Inferior parietal cortex (tissue), 1 donor: ENCODE results near the gene F2RL2.
"Not testable (repeated sequence)": the region's sequence is repeated elsewhere in the genome, so short reads cannot be mapped to it uniquely, and the experiment has no call there.

Experiments used
- DNase-seq: peaks from one replicate; pipeline ENCODE4 v3.0.0-alpha.2; 2016; ENCODE audit errors: extremely low spot score

F2RL2 gene

DNA sequence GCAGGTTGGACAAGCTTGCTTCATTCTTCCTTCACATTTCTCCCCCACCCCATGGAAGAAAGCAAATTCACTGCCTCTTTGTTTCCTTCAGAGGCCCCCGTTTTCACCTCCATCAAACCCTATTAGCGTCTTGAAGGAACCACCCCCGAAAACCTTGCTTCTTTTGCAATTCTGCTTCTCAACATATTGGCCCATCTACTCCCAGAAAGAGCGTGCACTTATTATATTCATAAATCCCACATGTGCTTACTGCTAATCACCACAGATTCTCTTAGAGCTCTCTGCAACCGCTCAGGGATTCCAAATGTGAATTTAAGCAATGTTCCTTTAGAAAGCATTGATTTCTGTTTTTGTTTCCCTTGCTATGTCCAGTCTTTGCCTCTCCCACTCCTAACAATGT lies 1.1 kb downstream of the F2RL2 start:
- DNase-seq, result no peak

- no peak for DNase-seq
Measured at GRCh38 chr5:76620166-76620565, 3.0 kb downstream of the F2RL2 start.

- DNase-seq, result no peak
Measured at GRCh38 chr5:76617675-76618074, 5.5 kb downstream of the F2RL2 start.

- DNase-seq, result no peak
Measured at GRCh38 chr5:76617229-76617628, 6.0 kb downstream of the F2RL2 start.

DNA sequence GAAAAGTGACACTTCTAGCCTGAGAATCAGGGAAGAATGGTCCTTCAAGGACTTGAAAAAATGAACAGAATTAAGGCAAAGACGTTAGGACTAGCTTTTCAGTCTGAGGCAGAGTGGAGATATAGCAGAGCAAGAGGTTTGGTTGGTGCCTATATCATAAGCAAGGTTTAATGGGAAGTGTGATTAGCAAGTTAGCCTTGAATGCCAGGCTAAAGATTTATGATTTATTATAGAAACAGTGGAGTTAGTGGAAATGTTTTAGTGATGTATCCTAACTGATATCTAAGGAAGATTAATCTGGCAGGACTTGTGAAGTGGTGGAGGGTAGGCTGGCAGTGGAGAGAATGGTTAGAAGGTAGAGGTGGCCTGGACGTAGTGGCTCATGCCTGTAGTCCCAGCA lies 7.0 kb downstream of the F2RL2 start:
- no peak for DNase-seq

DNA sequence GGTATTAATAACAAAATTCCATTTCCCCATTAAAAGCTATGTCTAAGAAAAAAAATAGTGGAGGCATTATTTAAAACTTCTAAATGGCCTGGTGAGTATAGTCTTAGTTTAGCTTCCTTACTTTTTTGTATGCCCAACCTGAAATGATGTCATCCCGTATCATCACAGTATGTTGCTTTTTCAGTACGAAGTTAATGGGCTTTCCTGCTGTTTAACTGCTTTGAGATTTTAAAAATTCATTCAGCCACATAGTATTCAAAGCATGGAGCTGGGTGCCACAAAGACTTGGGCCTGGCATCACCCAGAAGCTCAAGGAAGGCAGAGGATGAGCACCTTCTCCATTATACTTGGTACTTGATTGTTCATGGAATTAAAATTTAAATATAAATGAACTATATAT lies 7.4 kb downstream of the F2RL2 start:
- DNase-seq, result no peak

GRCh38 chr5:76612942-76613341 lies 10.3 kb downstream of the F2RL2 start:
- no peak for DNase-seq

- no peak for DNase-seq
Measured at GRCh38 chr5:76610196-76610595, 13.0 kb downstream of the F2RL2 start.

DNA sequence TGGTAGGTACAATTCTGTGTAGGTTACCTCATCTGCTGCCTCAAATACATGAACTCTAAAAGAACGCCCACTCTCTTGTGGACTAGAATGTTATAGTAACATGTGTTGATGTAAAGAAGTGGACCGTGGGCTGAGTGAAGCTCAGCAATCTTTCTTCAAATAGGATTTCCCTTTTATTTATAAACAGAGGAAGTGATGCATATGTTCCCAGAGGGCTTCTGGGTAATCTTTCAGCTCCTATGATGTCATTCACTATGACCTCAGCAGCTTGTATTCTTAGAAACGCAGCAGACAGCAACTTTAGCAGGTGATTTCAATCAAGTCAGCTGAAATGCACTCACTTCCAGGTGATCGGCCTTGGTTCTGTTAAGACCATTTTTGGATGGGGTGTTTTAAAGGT lies 14.4 kb downstream of the F2RL2 start:
- no peak for DNase-seq

- no peak for DNase-seq
Measured at GRCh38 chr5:76607353-76607871, 15.8 kb downstream of the F2RL2 start.

GRCh38 chr5:76606701-76607100 lies 16.5 kb downstream of the F2RL2 start:
- no peak for DNase-seq

- DNase-seq, result no peak
Measured at GRCh38 chr5:76604838-76605237, 18.4 kb downstream of the F2RL2 start.

DNA sequence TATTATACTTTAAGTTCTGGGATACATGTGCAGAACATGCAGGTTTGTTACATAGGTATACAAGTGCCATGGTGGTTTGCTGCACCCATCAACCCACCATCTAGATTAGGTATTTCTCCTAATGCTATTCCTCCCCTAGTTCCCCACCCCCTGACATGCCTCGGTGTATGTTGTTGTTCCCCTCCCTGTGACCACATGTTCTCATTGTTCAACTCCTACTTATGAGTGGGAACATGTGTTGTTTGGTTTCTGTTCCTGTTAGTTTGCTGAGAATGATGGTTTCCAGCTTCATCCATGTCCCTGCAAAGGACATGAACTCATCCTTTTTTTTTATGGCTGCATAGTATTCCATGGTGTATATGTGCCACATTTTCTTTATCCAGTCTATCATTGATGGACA lies 19.2 kb downstream of the F2RL2 start:
- not testable (repeated sequence) for DNase-seq

DNA sequence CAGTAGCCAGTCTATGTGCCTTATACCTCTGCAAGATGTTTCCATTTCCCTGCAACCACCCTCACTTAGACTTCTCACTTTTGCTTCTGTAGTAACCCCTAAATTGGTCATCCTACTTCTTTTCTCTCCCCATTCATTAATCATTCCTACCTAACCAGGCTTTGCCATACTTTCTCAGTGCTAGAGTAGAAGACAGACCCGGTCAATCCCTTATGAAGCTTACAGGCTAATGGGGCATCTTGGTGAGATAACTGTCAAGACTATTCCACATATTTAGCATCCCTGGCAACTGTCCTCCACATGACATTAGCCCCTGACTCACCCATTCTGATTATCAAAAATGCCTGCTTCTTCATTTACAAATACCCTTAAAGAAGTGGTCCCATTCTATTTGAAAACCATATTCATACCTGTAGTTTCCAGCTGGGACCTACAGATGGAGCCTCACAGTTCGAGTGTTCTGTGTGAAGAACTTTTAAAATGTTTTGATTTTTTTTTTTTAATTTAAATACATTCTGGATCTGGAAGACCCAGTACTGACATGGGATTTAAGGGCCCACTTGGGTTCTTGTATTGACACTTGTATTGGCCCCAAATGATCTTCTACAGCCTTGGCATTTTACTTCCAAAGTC lies 21.0 kb downstream of the F2RL2 start:
- DNase-seq, result no peak

GRCh38 chr5:76601470-76601869 lies 21.7 kb downstream of the F2RL2 start:
- peak; percentile 83 for DNase-seq

DNA sequence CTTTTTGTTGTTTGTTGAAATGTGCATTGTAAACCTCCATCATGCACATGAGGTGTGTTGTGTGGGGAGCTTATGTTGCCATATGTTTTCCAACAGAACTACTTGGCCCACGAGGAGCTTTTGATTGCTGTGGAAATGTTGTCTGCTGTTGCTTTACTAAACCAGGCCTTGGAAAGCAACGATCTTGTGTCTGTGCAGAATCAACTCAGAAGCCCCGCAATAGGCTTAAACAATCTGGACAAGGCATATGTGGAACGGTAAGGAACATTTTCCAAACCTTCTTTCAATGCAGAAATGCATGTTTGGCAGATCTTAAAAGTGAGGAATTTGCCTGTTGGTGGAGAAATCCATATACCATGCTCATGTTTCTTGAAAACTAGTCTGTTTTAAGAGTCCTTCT lies 22.5 kb downstream of the F2RL2 start:
- no peak for DNase-seq

GRCh38 chr5:76598531-76598930 lies 24.7 kb downstream of the F2RL2 start:
- DNase-seq, result no peak

GRCh38 chr5:76595755-76596481 lies 27.3 kb downstream of the F2RL2 start:
- DNase-seq, result no peak

DNA sequence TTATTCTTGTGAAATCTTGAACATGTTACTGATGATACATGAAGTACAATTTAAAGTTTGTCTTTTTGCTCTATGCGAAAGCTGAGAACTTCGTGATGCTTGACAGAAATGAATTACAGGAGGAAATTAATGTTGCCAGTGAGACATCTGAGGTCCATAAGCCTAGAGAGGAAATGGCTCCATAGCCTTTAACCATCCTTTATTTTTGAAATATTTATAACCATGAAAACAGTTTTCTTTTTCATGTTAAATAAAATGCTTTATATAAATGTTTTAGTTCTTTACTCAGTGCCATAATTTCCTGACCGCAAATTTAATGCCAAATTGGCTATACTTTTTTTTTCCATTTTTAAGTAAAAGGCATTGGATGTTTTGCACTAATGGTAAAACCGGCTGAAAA lies 29.1 kb downstream of the F2RL2 start:
- DNase-seq, result no peak

DNA sequence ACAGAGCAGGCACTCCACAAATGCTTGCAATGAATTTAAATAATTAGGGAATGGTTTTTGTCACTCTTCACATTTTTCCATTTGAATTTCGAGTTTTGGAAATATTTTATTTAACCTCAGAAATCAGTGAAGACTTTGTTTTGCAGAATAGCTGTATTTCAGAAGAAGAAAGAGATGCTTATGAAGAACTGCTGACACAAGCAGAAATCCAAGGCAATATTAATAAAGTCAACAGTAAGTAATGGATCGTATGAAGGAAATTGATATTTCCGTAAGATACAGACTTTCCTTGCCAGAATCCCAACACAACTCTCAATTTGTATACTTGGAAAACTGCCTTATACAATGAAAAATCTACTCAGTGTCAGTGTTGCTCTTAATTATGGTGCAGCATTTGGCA lies 30.5 kb downstream of the F2RL2 start:
- DNase-seq, result no peak

- no peak for DNase-seq
Measured at GRCh38 chr5:76591366-76591765, 31.8 kb downstream of the F2RL2 start.

DNA sequence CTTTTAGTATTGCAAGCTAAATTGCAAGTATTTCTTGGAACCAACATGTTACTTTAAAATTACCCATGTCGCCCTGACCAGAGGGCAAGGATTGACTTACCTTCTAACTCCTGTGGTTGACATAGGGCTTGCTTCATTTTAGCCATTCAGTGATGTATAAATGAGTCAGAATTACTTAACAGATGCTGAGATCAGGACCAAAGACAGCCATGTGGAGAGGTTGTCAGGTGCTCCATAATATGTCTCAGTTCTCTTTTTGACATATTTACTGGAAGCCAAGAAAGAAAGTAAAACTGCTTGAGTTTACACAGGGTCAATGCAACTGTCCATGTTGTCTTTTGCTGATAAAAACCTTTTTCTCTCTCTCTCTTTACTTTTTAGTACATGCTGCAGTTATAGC lies 33.2 kb downstream of the F2RL2 start:
- DNase-seq, result no peak

DNA sequence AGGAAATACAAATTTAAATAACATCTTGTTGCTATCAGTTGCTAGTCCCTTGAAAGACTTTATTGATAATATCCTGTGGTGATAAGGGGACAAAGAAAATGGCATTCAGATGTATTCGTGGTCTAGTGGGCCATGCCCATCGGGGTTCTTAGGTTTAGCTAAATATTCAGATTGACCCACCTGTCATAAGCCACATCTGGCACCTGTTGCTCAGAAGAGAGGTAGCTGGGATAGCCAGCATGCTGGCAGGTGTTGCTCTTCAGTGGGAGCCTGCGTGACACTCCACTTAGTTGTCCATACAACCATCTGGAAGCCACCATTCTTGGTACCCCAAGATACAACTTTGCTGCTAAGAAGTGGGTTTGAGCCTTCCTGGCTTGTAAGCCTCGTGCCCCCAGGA lies 36.7 kb downstream of the F2RL2 start:
- DNase-seq, result no peak
